Osteocyte (in vitro differentiated cells): Measurements from ENCODE around the gene PFAS. TPM values are rescaled to one million over a fixed set of nuclear protein-coding genes. Genes with fewer than 3 reads are reported as not detected.

Source experiments
- DNase-seq: peaks from one replicate; pipeline ENCODE4 v3.0.0; 2021; ENCODE audit warnings: mixed read lengths; ENCODE audit not compliant: unreplicated experiment; ENCODE audit errors: extremely low spot score
- H3K27ac Mint-ChIP-seq: one replicate; pipeline ENCODE4 v1.8.0; 2021; ENCODE audit warnings: mild to moderate bottlenecking, mixed read lengths; ENCODE audit not compliant: unreplicated experiment
- H3K27me3 Mint-ChIP-seq: one replicate; pipeline ENCODE4 v1.8.0; 2021; ENCODE audit warnings: mixed read lengths; ENCODE audit not compliant: unreplicated experiment
- H3K36me3 Mint-ChIP-seq: one replicate; pipeline ENCODE4 v1.8.0; 2021; ENCODE audit warnings: mixed read lengths; ENCODE audit not compliant: unreplicated experiment
- H3K4me1 Mint-ChIP-seq: one replicate; pipeline ENCODE4 v1.8.0; 2021; ENCODE audit warnings: mixed read lengths; ENCODE audit not compliant: unreplicated experiment
- H3K4me3 Mint-ChIP-seq: one replicate; pipeline ENCODE4 v1.8.0; 2021; ENCODE audit warnings: mild to moderate bottlenecking, moderate library complexity, mixed read lengths; ENCODE audit not compliant: unreplicated experiment
- H3K9me3 Mint-ChIP-seq: one replicate; pipeline ENCODE4 v1.8.0; 2021; ENCODE audit warnings: mixed read lengths; ENCODE audit not compliant: unreplicated experiment
- total RNA-seq: library from RNA; stranded (reverse); gene quantifications from 2 replicates; pipeline ENCODE4 v1.2.1, GENCODE V29; 2021
- TF ChIP-seq, protein P1 (sequence below): fragments of 200-600 bp; sonication (generic); IDR thresholded peaks from 2 replicates; pipeline ENCODE4 v1.5.0; 2021; ENCODE audit warnings: antibody characterized with exemption, mild to moderate bottlenecking, moderate library complexity

Gene PFAS
- total RNA-seq, 1 donor from 2014 or later = 48.9 TPM

DNA sequence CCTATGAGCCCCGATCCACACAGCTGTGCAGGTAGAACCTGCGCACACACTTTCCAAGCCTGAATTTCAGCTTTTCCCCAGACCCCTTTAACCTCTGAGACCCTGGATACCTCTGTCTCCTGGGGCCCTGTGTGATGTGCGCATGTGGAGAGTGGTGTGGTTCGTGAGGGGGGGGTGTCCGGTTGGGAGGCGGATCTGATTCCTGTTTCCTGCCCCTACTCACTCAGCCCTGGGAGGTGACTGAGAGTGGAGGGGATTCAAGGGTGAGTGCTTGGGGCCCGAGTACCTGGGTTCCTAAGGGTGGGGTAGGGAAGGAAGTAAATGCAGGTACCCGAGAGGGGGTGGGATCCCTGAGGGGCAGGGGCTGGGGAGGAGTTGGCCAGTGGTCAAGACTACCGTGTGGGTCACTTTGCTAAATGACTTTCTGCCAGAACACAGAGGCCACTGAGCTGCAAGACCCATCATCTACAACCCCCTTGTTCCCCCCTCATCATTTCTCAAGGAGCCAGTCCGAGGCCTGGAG lies 61.6 kb downstream of the PFAS start:
- H3K4me3 Mint-ChIP-seq = no peak overlapping the region
- H3K4me1 Mint-ChIP-seq = peaks cover 3% of the 10 kb centered on the region
- H3K9me3 Mint-ChIP-seq = no peaks in the 10 kb centered on the region
- no peak overlapping the region for H3K27ac Mint-ChIP-seq
- H3K36me3 Mint-ChIP-seq = no peaks in the 10 kb centered on the region
- H3K27me3 Mint-ChIP-seq = peaks cover 35% of the 10 kb centered on the region
- TF ChIP-seq, protein P1, sequence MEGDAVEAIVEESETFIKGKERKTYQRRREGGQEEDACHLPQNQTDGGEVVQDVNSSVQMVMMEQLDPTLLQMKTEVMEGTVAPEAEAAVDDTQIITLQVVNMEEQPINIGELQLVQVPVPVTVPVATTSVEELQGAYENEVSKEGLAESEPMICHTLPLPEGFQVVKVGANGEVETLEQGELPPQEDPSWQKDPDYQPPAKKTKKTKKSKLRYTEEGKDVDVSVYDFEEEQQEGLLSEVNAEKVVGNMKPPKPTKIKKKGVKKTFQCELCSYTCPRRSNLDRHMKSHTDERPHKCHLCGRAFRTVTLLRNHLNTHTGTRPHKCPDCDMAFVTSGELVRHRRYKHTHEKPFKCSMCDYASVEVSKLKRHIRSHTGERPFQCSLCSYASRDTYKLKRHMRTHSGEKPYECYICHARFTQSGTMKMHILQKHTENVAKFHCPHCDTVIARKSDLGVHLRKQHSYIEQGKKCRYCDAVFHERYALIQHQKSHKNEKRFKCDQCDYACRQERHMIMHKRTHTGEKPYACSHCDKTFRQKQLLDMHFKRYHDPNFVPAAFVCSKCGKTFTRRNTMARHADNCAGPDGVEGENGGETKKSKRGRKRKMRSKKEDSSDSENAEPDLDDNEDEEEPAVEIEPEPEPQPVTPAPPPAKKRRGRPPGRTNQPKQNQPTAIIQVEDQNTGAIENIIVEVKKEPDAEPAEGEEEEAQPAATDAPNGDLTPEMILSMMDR = no peak
- DNase-seq = no peak

DNA sequence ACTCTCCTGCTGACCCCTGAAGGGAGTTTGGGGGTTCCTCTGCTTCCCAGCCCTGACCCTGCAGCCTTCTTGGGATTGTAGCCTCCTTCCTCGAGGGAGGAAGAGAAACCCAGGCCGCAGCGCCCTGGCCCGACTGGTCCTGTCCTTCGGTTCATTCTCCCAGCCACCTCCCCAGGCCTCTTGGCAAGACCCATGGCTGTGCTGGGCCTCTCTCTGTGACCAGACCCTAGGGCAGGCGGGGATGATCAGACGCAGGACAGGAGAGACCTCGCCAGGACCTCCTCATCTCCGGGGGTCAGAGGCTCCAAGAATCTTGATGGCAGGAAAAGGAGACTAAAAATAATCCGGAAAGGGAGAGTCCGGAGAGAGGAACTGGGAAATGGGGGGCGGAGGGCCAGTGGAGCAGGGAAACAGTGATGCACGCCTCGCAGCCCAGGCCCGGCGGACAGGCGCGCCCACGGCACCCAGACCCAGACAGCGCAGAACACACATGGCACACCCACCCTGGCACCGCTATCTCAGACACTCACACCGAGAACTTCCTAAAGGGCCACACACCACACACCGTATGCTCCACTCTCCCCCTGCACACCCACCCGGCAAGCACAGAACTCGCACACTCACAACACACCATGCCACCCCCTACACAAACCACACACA lies 62.2 kb downstream of the PFAS start:
- Mint-ChIP-seq H3K27me3 (peaks cover 41% of the 10 kb centered on the region), H3K4me3 (no peak overlapping the region), H3K9me3 (no peaks in the 10 kb centered on the region), H3K4me1 (peaks cover 7% of the 10 kb centered on the region), H3K36me3 (no peaks in the 10 kb centered on the region), H3K27ac (no peak overlapping the region)
- no peak for DNase-seq
- TF ChIP-seq, protein P1 = no peak

DNA sequence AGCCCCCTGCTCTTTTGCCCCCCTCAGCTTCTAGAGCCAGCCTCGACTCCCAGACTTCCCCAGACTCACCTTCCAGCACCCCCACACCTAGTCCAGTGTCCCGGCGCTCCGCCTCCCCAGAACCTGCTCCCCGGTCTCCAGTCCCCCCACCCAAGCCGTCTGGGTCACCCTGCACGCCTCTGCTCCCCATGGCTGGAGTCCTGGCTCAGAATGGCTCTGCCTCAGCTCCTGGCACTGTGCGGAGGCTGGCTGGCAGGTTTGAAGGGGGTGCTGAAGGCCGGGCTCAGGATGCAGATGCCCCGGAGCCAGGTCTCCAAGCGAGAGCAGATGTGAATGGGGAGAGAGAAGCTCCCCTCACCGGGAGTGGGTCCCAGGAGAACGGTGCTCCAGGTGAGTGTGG lies 63.2 kb downstream of the PFAS start:
- no peaks in the 10 kb centered on the region for H3K36me3 Mint-ChIP-seq
- peaks cover 48% of the 10 kb centered on the region for H3K27me3 Mint-ChIP-seq
- no peak overlapping the region for H3K27ac Mint-ChIP-seq
- TF ChIP-seq, protein P1 = no peak
- peaks cover 7% of the 10 kb centered on the region for H3K4me1 Mint-ChIP-seq
- no peak for DNase-seq
- H3K9me3 Mint-ChIP-seq = no peaks in the 10 kb centered on the region
- no peak overlapping the region for H3K4me3 Mint-ChIP-seq

GRCh38 chr17:8312726-8313600 lies 63.9 kb downstream of the PFAS start:
- Mint-ChIP-seq H3K9me3 (no peaks in the 10 kb centered on the region), H3K4me1 (peaks cover 7% of the 10 kb centered on the region), H3K4me3 (no peak overlapping the region), H3K27me3 (peaks cover 48% of the 10 kb centered on the region), H3K36me3 (no peaks in the 10 kb centered on the region), H3K27ac (no peak overlapping the region)
- TF ChIP-seq, protein P1 = no peak
- no peak for DNase-seq
